Limb (tissue), 2 donors: ENCODE data around the gene MLEC.

ENCODE experiments used
- DNase-seq, 2 donors: peaks; one replicate each; pipeline ENCODE4 v3.0.0-alpha.2; 2016; ENCODE audit errors: extremely low spot score in 2 of 2

MLEC gene, protein sequence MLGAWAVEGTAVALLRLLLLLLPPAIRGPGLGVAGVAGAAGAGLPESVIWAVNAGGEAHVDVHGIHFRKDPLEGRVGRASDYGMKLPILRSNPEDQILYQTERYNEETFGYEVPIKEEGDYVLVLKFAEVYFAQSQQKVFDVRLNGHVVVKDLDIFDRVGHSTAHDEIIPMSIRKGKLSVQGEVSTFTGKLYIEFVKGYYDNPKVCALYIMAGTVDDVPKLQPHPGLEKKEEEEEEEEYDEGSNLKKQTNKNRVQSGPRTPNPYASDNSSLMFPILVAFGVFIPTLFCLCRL

GRCh38 chr12:120686690-120687577 lies at the start of gene MLEC:
Gene MLEC, plus strand, starts transcription at chr12:120687149. Its CDS starts 148 bp downstream, at chr12:120687297.
- peak; percentile 98 to 99 for DNase-seq

DNA sequence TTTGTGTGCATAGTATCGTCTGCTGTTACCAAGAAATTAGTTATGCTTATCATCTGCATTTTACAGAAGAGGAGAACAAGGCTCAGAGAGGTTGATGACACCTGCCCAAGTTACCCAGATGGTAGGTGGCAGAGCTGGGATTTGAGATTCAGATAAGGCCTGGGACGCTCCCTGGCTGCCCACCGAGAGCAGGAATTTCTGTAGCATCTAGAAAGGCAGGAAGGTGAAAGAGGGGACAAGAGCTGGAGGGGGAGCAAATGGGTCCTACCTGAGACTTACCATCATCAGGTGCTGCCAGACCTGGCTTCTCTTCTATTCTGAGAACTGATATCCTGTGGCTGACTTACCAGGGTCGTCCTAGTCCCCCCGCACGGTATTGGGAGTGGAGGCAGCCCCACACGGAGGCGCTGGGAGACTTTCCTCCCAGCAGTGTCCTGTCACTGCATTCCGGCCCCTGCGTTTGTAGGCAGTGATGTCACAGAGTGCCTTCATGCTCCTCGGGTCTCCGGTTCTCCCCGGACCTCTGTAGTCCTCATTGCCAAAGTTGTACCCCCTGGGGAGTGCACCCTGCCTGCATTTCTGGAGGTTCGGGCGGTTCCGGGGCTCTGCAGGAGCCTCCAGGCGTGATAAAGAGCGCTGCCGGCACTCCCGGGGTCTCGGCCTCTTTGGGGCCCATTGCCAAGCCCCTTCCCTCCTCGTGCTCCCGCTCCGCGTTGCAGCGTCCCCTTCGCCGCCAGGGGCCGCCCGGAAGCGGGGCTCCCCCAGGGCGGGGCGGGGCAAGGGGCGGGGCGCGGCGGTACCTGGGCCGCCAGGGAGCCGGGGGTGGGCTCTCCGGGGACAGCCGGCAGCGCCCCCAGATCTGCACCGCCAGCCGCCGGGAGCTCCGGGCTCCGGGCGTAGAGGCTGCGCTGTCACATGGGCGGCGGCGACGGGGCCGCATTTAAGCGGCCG lies 46.9 kb upstream of the MLEC start, which contains the start of gene CABP1:
Gene CABP1 (plus strand): TSS at position 856 of the 951 bp plus-strand sequence. CDS start 60 bp downstream, at position 916.
- DNase-seq = peak in 1 of 2 donors; percentile 67

- DNase-seq = peak in 1 of 2 donors; percentile 77
Measured at GRCh38 chr12:120640861-120641833, 45.8 kb upstream of the MLEC start.

GRCh38 chr12:120642121-120642520 lies 44.8 kb upstream of the MLEC start:
- DNase-seq = no peak

DNA sequence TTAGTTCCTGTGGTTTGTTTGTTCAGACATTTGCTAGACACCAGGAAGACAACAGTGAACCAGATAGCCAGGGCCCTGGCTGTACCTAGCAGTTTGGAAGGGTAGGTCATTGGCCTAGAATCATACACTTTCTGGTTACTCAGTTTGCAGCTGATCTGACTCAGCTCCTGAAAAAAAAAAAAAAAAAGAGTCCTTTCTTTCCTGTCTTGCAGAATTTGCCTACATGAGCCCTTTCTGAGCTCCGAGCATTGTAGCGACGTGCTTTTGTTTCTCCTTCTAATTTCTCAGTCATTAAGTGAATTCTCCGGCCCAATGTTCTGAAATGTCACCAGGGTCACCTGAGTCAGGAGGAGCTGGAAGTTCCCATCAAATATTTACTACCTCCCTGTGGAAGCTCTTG lies 44.1 kb upstream of the MLEC start:
- no peak for DNase-seq

GRCh38 chr12:120643574-120643973 lies 43.4 kb upstream of the MLEC start:
- DNase-seq = no peak

- DNase-seq = no peak
Measured at GRCh38 chr12:120646044-120646443, 40.9 kb upstream of the MLEC start.

DNA sequence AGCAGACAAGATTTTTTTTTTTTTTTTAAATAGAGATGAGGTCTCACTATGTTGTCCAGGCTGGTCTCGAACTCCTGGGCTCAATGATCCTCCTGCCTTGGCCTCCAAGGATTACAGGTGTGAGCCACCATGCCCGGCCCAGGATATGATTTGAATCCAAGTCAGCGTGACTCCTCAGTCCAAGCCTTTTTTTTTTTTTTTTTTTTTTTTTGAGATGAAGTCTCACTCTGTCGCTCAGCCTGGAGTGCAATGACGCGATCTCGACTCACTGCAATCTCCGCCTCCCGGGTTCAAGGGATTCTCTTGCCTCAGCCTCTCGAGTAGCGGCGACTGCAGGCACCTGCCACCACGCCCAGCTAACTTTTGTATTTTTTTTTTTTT lies 39.6 kb upstream of the MLEC start:
- DNase-seq = no peak

GRCh38 chr12:120649442-120650232 lies 37.3 kb upstream of the MLEC start:
- DNase-seq = peak in 1 of 2 donors; percentile 47

DNA sequence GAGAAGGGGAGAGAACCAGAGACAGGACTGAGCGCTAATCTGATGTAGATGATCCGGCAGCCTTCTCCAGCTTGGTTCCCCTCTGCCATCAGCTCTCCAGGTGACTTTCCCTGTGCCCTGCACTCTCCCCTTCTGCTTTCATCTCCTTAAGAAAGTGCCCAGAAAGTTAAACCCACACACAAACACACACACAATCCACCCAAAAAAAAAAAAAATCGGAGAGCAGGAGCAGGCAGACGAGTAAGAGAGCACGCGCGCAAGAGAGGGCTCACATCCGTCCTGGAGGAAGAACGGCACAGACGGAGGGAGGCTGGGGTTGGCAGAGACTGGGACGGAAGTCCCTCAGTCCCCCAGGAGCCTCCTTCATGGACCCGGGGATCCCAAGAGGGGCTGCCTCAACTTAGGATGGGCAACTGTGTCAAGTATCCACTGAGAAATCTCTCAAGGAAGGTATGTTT lies 36.7 kb upstream of the MLEC start:
- no peak for DNase-seq

- no peak for DNase-seq
Measured at GRCh38 chr12:120651821-120652220, 35.1 kb upstream of the MLEC start.

- no peak for DNase-seq
Measured at GRCh38 chr12:120652656-120653435, 34.1 kb upstream of the MLEC start.

GRCh38 chr12:120653611-120654010 lies 33.3 kb upstream of the MLEC start:
- DNase-seq = no peak

- DNase-seq = no peak
Measured at GRCh38 chr12:120654656-120655055, 32.3 kb upstream of the MLEC start.

GRCh38 chr12:120656008-120656407 lies 30.9 kb upstream of the MLEC start:
- no peak for DNase-seq

DNA sequence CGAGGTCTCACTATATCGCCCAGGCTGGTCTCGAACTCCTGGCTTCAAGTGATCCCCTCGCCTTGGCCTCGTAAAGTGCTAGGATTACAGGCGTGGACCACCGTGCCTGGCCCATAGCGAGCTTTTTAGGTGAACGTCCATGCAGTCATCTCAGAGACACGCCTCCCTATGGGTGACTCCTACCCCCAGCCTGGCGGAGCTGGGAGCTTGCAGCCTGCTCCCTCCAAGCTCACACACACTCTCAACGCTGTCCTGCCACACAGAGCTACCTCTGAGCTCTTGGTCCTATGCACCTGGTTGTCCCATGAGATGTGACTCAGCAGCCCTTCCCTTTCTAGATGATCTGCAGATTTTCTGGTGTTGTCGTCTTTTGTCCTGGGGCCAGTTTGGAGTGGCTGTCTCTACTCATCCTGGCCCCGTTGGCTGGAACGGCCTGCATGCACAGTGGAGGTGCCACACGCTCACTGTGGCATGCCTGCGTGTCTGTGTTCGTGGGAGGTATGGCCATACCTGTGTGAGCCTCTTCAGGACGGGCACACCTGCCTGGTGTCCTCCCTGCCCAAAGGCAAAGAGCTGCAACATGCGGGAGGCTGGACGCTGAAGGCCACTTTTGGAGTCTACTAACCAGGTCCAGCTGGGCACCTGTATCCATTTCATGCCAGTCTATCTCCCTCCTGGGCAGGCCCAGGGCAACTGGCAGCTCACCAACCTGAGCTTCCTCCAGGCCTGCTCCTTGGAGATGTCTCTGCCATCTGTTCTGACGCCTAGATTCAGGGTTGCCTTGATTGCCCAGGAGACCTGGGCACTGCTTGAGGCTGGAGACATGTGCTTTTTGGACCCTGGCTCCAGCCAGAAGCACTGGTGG lies 28.4 kb upstream of the MLEC start:
- no peak for DNase-seq

DNA sequence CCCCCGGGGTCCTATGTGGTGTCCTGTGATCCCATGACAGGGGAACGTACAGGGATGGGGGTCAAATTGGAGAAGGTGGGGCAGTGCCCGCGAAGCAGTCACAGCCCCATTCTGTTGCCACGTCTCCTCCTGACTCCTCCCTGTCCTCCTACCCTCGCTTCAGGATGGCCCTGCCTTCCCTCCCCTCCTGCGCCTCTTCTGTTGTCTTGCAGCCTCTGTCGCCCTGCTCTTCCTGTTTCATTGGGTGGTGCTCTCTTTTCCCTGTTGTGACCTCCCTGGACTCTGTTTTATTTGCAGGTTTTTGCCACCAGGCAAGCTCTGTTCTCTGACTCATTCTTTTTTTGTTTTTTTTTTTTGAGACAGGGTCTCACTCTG lies 27.8 kb upstream of the MLEC start:
- DNase-seq = no peak

- DNase-seq = no peak
Measured at GRCh38 chr12:120661432-120661831, 25.5 kb upstream of the MLEC start.
